ENCODE results near the gene RNF168. TPM values are rescaled to one million over a fixed set of nuclear protein-coding genes. Genes with fewer than 3 reads are reported as not detected.
"Not testable (repeated sequence)": the region's sequence is repeated elsewhere in the genome, so short reads cannot be mapped to it uniquely, and the experiment has no call there.

The RNF168 gene, protein sequence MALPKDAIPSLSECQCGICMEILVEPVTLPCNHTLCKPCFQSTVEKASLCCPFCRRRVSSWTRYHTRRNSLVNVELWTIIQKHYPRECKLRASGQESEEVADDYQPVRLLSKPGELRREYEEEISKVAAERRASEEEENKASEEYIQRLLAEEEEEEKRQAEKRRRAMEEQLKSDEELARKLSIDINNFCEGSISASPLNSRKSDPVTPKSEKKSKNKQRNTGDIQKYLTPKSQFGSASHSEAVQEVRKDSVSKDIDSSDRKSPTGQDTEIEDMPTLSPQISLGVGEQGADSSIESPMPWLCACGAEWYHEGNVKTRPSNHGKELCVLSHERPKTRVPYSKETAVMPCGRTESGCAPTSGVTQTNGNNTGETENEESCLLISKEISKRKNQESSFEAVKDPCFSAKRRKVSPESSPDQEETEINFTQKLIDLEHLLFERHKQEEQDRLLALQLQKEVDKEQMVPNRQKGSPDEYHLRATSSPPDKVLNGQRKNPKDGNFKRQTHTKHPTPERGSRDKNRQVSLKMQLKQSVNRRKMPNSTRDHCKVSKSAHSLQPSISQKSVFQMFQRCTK
- total RNA-seq (10 to 100 TPM; 30.2 to 34.9 TPM), polyA plus RNA-seq (1 to 10 TPM; 4.5 to 6.9 TPM)
- long read RNA-seq, donor 1, full-length matches to known transcripts = 7 of 37 reads
- long read RNA-seq, donor 1, partial matches to known transcripts = 14 of 37 reads
- long read RNA-seq, donor 1, other reads (novel, unspliced or antisense) = 16 of 37 reads
- long read RNA-seq, donor 2, full-length matches to known transcripts = 2 of 11 reads
- long read RNA-seq, donor 2, partial matches to known transcripts = 6 of 11 reads
- long read RNA-seq, donor 2, other reads (novel, unspliced or antisense) = 3 of 11 reads

DNA sequence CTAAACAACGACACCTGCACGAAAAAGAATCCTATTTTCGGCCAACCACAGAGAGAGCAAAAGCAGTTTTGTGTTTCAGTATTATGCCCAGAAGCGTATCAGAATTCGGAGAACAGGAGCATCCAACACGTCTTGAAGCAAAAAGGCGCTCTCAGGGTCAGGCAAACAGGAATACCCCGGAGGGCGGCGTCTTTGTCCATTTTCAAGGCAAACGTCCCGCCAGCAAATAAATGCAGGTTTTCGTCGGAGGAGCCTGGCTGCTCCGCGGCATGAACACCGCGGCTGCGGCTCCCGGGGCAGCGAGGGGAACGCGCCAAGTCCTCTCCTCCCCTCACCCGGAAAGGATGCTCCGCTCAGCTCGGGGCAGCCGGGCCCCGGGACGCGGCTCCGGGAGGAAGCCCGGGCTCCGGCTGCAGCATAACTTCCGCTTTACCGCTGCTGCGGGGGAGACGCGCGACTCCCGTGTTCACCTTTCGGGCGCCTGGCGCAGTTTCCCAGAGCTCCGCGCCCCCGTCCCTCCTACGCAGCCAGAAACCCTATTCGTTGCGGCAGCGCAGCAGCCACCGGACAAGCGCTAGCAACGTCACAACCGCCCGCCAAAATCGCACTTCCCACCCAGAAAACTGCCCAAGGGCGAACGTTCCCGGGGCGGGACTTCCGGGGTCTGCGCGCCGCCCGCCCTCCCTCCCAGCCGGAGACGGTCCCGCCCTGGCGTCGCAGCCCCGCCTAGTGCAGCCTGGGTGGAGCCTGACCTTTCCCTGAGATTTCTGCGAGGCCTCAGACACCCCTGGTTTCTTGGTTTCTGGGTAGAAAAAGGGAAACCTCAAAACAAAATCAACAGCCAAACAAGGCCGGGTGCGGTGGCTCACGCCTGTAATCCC, at the start of gene RNF168:
Gene RNF168 (minus strand): TSS at position 573 of the 881 bp plus-strand sequence. CDS start 595 bp downstream, outside the sequence.
- Histone ChIP-seq H3K9me3 (ENCODE audit: control insufficient read depth, low read length) (peaks cover 4% of the 10 kb centered on the region), H3K27ac (ENCODE audit: low read depth in 1 of 2, low read length in 2 of 2) (peak within 1 kb of the TSS; percentile 84 to 89), H3K4me3 (ENCODE audit: low read length in 2 of 2) (peak within 1 kb of the TSS; percentile 63 to 74), H3K27me3 (ENCODE audit: control insufficient read depth in 1 of 2, insufficient read depth in 2 of 2, low read length in 1 of 2) (no peaks in the 10 kb centered on the region), H3K36me3 (ENCODE audit: control insufficient read depth in 1 of 2, insufficient read depth in 2 of 2, low read length in 1 of 2) (no peaks in the 10 kb centered on the region), H3K4me1 (ENCODE audit: control insufficient read depth in 1 of 2, insufficient read depth in 2 of 2, low read length in 2 of 2) (peaks cover 3 to 5% of the 10 kb centered on the region in 2 donors)
- intact Hi-C loops (cut with DNase I) = loop anchor here (2.0 to 5.0 kb wide), 3 partner anchors 65 to 71 kb away; partner anchors contain the start of genes UBXN7 (in 2 of the 2), FBXO45 (in 1 of the 2) and WDR53 (in 1 of the 2)
- ATAC-seq (ENCODE audit: low FRiP score) (peak; percentile 94), DNase-seq (peak; percentile 97 to 99)
- 0 to 1% methylated on average over 75 of the region's 75 CpGs for WGBS, 2 donors

DNA sequence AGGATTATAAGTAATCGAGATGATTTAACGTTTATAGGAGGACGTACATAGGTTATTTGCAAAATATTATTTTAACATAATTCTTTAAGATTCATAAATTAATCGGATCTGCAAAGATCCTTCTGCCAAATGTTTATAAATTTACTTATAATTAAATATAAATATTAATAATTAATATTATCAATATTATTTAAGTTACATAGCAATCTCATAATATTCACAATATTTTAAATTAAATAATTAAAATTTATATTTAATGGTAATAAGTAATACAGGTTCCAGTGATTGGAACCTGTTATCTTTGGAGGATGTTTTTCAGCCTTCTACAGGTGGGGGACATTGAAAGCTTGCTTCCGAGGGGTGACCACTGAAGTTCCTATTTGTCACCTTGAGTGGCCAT, 48.7 kb upstream of the RNF168 start:
- H3K9me3 ChIP-seq (ENCODE audit: control insufficient read depth, low read length) = no peaks in the 10 kb centered on the region
- no peak for DNase-seq
- H3K4me3 ChIP-seq (ENCODE audit: low read length in 2 of 2) = no peak overlapping the region
- intact Hi-C loops (cut with DNase I) = no loop called here
- 96 to 98% methylated on average over 5 of the region's 5 CpGs for WGBS, 2 donors
- ATAC-seq (ENCODE audit: low FRiP score) = no peak
- no peaks in the 10 kb centered on the region for H3K27me3 ChIP-seq (ENCODE audit: control insufficient read depth in 1 of 2, insufficient read depth in 2 of 2, low read length in 1 of 2)
- H3K36me3 ChIP-seq (ENCODE audit: control insufficient read depth in 1 of 2, insufficient read depth in 2 of 2, low read length in 1 of 2) = no peaks in the 10 kb centered on the region
- no peak overlapping the region for H3K27ac ChIP-seq (ENCODE audit: low read depth in 1 of 2, low read length in 2 of 2)
- H3K4me1 ChIP-seq (ENCODE audit: control insufficient read depth in 1 of 2, insufficient read depth in 2 of 2, low read length in 2 of 2) = no peaks in the 10 kb centered on the region

DNA sequence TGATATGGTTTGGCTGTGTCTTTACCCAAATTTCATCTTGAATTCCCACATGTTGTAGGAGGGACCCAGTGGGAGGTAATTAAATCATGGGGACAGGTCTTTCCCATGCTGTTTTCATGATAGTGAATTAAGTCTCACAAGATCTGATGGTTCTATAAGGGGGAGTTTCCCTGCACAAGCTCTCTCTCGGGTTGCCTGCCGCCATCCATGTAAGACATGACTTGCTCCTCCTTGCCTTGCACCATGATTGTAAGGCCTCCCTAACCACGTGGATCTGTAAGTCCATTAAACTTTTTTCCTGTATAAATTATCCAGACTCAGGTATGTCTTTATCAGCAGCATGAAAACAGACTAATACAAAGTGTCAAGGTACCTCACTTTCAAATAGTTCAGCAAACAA, 46.6 kb upstream of the RNF168 start:
- H3K4me3 ChIP-seq (ENCODE audit: low read length in 2 of 2); H3K4me1 ChIP-seq (ENCODE audit: control insufficient read depth in 1 of 2, insufficient read depth in 2 of 2, low read length in 2 of 2); DNase-seq; intact Hi-C loops (cut with DNase I); H3K27ac ChIP-seq (ENCODE audit: low read depth in 1 of 2, low read length in 2 of 2); H3K27me3 ChIP-seq (ENCODE audit: control insufficient read depth in 1 of 2, insufficient read depth in 2 of 2, low read length in 1 of 2); ATAC-seq (ENCODE audit: low FRiP score); H3K36me3 ChIP-seq (ENCODE audit: control insufficient read depth in 1 of 2, insufficient read depth in 2 of 2, low read length in 1 of 2); H3K9me3 ChIP-seq (ENCODE audit: control insufficient read depth, low read length): not testable (repeated sequence)
- WGBS, 2 donors = 85 to 91% methylated on average over 3 of the region's 3 CpGs

DNA sequence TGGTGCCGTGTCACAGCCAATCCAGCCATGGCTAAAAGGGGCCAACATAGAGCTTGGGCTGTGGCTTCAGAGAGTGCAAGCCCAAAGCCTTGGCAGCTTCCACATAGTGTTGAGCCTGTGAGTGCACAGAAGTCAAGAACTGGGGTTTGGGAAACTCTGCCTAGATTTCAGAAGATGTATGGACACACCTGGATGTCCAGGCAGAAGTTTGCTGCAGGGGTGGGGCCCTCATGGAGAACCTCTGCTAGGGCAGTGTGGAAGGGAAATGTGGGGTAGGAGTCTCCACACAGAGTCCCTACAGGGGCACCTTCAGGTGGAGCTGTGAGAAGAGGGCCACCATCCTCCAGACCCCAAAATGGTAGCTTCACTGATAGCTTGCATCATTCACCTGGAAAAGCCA, 45.7 kb upstream of the RNF168 start:
- 96 to 100% methylated on average over 1 of the region's 1 CpG for WGBS, 2 donors
- DNase-seq; H3K4me3 ChIP-seq (ENCODE audit: low read length in 2 of 2); intact Hi-C loops (cut with DNase I); H3K36me3 ChIP-seq (ENCODE audit: control insufficient read depth in 1 of 2, insufficient read depth in 2 of 2, low read length in 1 of 2); H3K27me3 ChIP-seq (ENCODE audit: control insufficient read depth in 1 of 2, insufficient read depth in 2 of 2, low read length in 1 of 2); H3K4me1 ChIP-seq (ENCODE audit: control insufficient read depth in 1 of 2, insufficient read depth in 2 of 2, low read length in 2 of 2); H3K27ac ChIP-seq (ENCODE audit: low read depth in 1 of 2, low read length in 2 of 2); H3K9me3 ChIP-seq (ENCODE audit: control insufficient read depth, low read length); ATAC-seq (ENCODE audit: low FRiP score): not testable (repeated sequence)

DNA sequence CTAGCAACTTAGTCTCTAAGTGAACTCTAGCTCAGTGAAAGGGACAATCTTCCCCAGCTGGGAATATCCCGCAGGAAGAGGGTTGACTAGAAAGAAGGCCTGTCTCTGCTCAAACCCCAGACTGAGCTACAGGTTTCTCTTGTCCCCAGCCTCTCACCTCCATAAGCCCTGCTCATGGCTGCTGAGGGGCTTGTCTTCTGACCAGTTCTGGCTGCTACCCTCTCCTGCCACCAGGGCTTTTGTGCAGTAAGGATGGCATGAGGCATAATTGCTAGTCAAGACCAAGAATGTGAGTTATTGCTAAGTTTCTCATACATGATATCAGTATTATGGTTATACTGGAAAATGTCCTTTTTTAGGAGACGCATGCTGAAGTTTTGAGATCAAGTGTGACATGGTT, 43.5 kb upstream of the RNF168 start:
- no peaks in the 10 kb centered on the region for H3K36me3 ChIP-seq (ENCODE audit: control insufficient read depth in 1 of 2, insufficient read depth in 2 of 2, low read length in 1 of 2)
- 92 to 94% methylated on average over 2 of the region's 2 CpGs for WGBS, 2 donors
- H3K4me3 ChIP-seq (ENCODE audit: low read length in 2 of 2) = no peak overlapping the region
- H3K27me3 ChIP-seq (ENCODE audit: control insufficient read depth in 1 of 2, insufficient read depth in 2 of 2, low read length in 1 of 2) = no peaks in the 10 kb centered on the region
- ATAC-seq (ENCODE audit: low FRiP score) = no peak
- H3K9me3 ChIP-seq (ENCODE audit: control insufficient read depth, low read length) = no peaks in the 10 kb centered on the region
- intact Hi-C loops (cut with DNase I) = no loop called here
- no peaks in the 10 kb centered on the region for H3K4me1 ChIP-seq (ENCODE audit: control insufficient read depth in 1 of 2, insufficient read depth in 2 of 2, low read length in 2 of 2)
- DNase-seq = no peak
- no peak overlapping the region for H3K27ac ChIP-seq (ENCODE audit: low read depth in 1 of 2, low read length in 2 of 2)

DNA sequence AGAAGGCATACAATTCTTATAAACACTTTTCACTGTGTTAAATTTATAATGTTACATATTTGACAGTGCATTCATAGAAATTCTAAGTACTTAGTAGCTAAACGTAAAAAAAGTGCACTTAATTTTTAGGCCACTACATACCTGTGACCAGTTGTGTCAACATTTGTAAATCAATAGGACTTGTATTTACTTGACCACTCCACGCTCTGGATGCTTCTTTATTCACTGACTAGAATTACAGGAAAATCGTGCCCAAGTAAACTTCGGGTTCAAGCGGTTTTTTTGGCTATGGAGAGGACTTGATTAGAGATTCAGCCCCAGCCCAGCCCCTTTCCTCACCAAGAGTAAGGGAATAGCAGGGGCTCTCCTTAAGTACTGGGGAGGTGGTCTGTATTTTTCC, 43.0 kb upstream of the RNF168 start:
- Histone ChIP-seq H3K27ac (ENCODE audit: low read depth in 1 of 2, low read length in 2 of 2) (no peak overlapping the region), H3K9me3 (ENCODE audit: control insufficient read depth, low read length) (no peaks in the 10 kb centered on the region), H3K36me3 (ENCODE audit: control insufficient read depth in 1 of 2, insufficient read depth in 2 of 2, low read length in 1 of 2) (no peaks in the 10 kb centered on the region), H3K4me3 (ENCODE audit: low read length in 2 of 2) (no peak overlapping the region), H3K4me1 (ENCODE audit: control insufficient read depth in 1 of 2, insufficient read depth in 2 of 2, low read length in 2 of 2) (no peaks in the 10 kb centered on the region), H3K27me3 (ENCODE audit: control insufficient read depth in 1 of 2, insufficient read depth in 2 of 2, low read length in 1 of 2) (no peaks in the 10 kb centered on the region)
- intact Hi-C loops (cut with DNase I) = no loop called here
- ATAC-seq (ENCODE audit: low FRiP score) (no peak), DNase-seq (no peak)
- WGBS, 2 donors = 63 to 74% methylated on average over 5 of the region's 5 CpGs

DNA sequence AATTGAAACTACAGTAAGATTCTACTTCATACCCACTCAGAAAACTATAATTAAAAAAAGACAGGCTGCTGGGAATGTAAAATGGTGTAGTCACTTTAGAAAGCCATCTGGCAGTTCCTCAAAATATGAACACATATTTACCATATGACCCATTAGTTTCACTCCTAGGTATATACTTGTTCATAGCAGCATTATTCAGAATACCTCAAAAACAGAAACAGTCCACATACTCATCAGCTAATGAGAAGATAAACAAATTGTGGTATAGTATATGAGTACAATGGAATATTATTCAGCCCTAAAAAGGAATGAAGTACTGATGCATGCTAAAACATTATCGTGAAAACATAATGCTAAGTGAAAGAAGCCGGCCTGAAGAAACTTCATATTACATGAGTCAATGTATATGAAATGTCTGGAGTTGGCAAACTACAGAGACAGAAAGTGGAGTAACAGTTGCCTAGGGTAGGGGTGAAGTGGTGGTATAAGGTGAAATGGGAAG, 41.0 kb upstream of the RNF168 start:
- DNase-seq (no peak), ATAC-seq (ENCODE audit: low FRiP score) (no peak)
- Histone ChIP-seq H3K4me3 (ENCODE audit: low read length in 2 of 2) (no peak overlapping the region), H3K4me1 (ENCODE audit: control insufficient read depth in 1 of 2, insufficient read depth in 2 of 2, low read length in 2 of 2) (no peaks in the 10 kb centered on the region), H3K9me3 (ENCODE audit: control insufficient read depth, low read length) (no peaks in the 10 kb centered on the region), H3K36me3 (ENCODE audit: control insufficient read depth in 1 of 2, insufficient read depth in 2 of 2, low read length in 1 of 2) (no peaks in the 10 kb centered on the region), H3K27ac (ENCODE audit: low read depth in 1 of 2, low read length in 2 of 2) (no peak overlapping the region), H3K27me3 (ENCODE audit: control insufficient read depth in 1 of 2, insufficient read depth in 2 of 2, low read length in 1 of 2) (no peaks in the 10 kb centered on the region)
- WGBS, 2 donors = 93 to 95% methylated on average over 2 of the region's 2 CpGs
- intact Hi-C loops (cut with DNase I) = no loop called here

Data from aorta (tissue), 5 donors.